Measurements from ENCODE around the gene USF3. TPM values are rescaled to one million over a fixed set of nuclear protein-coding genes. Genes with fewer than 3 reads are reported as not detected.

The USF3 gene
- total RNA-seq, 2 donors from 2014 or later = 15.5 to 17.6 TPM

- Histone ChIP-seq H3K27me3 (ENCODE audit: control insufficient read depth, insufficient read depth, low read length, poor library complexity, severe bottlenecking) (no peaks in the 10 kb centered on the region), H3K27ac (ENCODE audit: low read depth, low read length) (no peak overlapping the region), H3K4me1 (ENCODE audit: control insufficient read depth, insufficient read depth, low read length) (no peaks in the 10 kb centered on the region), H3K9ac (ENCODE audit: extremely low read depth, low read length, poor library complexity, severe bottlenecking) (peak overlapping the region; percentile 79), H3K36me3 (ENCODE audit: control insufficient read depth, insufficient read depth, low read length) (no peaks in the 10 kb centered on the region), H3K4me3 (ENCODE audit: low read length) (peak overlapping the region; percentile 100), H3K9me3 (ENCODE audit: control insufficient read depth, low read length) (no peaks in the 10 kb centered on the region)
- Mint-ChIP-seq H3K4me1 (peaks cover 12% of the 10 kb centered on the region), H3K27me3 (ENCODE audit: insufficient read depth) (no peaks in the 10 kb centered on the region), H3K4me3 (no peak overlapping the region), H3K27ac (no peak overlapping the region), H3K36me3 (ENCODE audit: low read depth) (no peaks in the 10 kb centered on the region), H3K9me3 (no peaks in the 10 kb centered on the region)
- 55 to 56% methylated on average over 4 to 10 of the region's 10 CpGs for WGBS, 2 experiments (ENCODE audit: insufficient coverage in 1 of 2, insufficient read length in 1 of 2)
- DNase-seq = no peak
- TF ChIP-seq, protein P1, sequence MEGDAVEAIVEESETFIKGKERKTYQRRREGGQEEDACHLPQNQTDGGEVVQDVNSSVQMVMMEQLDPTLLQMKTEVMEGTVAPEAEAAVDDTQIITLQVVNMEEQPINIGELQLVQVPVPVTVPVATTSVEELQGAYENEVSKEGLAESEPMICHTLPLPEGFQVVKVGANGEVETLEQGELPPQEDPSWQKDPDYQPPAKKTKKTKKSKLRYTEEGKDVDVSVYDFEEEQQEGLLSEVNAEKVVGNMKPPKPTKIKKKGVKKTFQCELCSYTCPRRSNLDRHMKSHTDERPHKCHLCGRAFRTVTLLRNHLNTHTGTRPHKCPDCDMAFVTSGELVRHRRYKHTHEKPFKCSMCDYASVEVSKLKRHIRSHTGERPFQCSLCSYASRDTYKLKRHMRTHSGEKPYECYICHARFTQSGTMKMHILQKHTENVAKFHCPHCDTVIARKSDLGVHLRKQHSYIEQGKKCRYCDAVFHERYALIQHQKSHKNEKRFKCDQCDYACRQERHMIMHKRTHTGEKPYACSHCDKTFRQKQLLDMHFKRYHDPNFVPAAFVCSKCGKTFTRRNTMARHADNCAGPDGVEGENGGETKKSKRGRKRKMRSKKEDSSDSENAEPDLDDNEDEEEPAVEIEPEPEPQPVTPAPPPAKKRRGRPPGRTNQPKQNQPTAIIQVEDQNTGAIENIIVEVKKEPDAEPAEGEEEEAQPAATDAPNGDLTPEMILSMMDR (conservative IDR thresholded peaks at IDR 0.05) = no peak
Observed at GRCh38 chr3:113697500-113698090, 1.2 kb upstream of the USF3 start.

DNA sequence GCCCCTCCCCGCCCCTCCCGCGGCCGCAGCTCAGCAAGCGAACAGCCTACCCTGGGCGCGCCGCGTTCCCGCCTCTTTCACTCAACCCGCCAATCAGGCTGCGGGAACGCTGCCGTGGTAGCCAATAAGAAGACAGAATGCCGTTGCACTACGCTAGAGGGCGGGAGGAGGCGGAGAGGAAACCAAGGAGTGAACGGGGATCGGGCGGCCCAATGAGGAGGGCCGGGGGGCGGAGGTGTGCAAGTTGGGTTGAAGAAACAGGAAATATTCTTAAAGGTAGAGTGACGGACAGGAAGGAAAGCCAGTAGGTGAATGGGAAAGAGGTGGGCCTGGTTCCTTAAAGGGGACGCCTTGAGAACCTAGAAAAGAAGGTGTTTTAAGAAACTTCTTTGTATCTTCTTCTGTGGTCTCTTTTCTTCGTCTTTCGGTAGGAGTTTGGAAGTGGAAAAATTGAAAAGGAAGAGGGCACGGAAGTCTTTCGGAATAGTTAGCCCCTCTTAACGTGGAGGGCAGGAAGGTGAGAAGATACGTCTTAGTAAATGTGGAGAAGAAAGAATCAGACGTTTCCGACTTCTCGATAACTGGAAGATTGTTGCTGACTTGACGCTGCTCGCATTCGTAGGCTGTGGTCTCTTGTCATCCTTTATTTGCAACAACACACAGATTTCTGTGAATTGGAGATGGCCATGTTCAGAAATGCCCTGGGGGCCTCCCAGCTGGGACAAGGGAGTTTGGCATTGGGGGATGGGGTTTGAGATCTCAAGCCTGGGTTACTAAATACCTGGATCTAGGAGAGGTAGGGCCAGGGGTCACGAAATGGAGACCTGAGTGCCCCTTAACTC lies 437 bp upstream of the USF3 start:
- peak overlapping the region; percentile 79 for H3K9ac ChIP-seq (ENCODE audit: extremely low read depth, low read length, poor library complexity, severe bottlenecking)
- Mint-ChIP-seq H3K9me3 (no peaks in the 10 kb centered on the region), H3K27ac (no peak overlapping the region)

DNA sequence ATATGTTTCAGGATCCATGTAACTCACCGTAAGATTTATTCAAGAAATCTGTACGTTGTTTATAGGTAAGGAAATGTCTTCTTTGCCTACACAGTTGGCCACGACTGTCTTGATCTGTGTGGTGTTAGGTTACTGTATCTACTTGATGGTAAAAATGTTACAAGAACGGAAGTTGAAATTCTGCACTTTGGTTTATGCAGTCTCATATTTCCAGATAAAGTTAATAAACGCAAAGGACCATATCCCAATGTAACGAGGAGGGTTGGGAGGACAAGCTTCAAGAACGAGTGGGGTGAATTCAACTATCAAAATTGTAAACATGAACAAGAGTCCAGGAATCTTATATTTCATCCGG lies 1.0 kb downstream of the USF3 start:
- no peaks in the 10 kb centered on the region for H3K4me1 ChIP-seq (ENCODE audit: control insufficient read depth, insufficient read depth, low read length)
- Mint-ChIP-seq H3K4me3 (no peak overlapping the region), H3K9me3 (no peaks in the 10 kb centered on the region), H3K27me3 (ENCODE audit: insufficient read depth) (no peaks in the 10 kb centered on the region), H3K4me1 (peaks cover 12% of the 10 kb centered on the region), H3K36me3 (ENCODE audit: low read depth) (no peaks in the 10 kb centered on the region), H3K27ac (peak overlapping the region; percentile 81)
- no peak for DNase-seq
- H3K9ac ChIP-seq (ENCODE audit: extremely low read depth, low read length, poor library complexity, severe bottlenecking) = peak overlapping the region; percentile 72
- peak overlapping the region; percentile 93 for H3K4me3 ChIP-seq (ENCODE audit: low read length)
- WGBS, 2 experiments (ENCODE audit: insufficient coverage in 1 of 2, insufficient read length in 1 of 2) = 44 to 47% methylated on average over 7 to 8 of the region's 8 CpGs
- no peaks in the 10 kb centered on the region for H3K9me3 ChIP-seq (ENCODE audit: control insufficient read depth, low read length)
- H3K27me3 ChIP-seq (ENCODE audit: control insufficient read depth, insufficient read depth, low read length, poor library complexity, severe bottlenecking) = no peaks in the 10 kb centered on the region
- no peaks in the 10 kb centered on the region for H3K36me3 ChIP-seq (ENCODE audit: control insufficient read depth, insufficient read depth, low read length)
- H3K27ac ChIP-seq (ENCODE audit: low read depth, low read length) = no peak overlapping the region
- TF ChIP-seq, protein P1 (conservative IDR thresholded peaks at IDR 0.05) = no peak

More for the DNA sequence above, 437 bp upstream of the USF3 start:
- no peaks in the 10 kb centered on the region for H3K4me1 ChIP-seq (ENCODE audit: control insufficient read depth, insufficient read depth, low read length)
- H3K27me3 Mint-ChIP-seq (ENCODE audit: insufficient read depth) = no peaks in the 10 kb centered on the region
- TF ChIP-seq, protein P1 (conservative IDR thresholded peaks at IDR 0.05) = peak; percentile 28
- no peaks in the 10 kb centered on the region for H3K27me3 ChIP-seq (ENCODE audit: control insufficient read depth, insufficient read depth, low read length, poor library complexity, severe bottlenecking)
- H3K4me1 Mint-ChIP-seq = peaks cover 12% of the 10 kb centered on the region
- peak; percentile 100 for DNase-seq
- H3K27ac ChIP-seq (ENCODE audit: low read depth, low read length) = no peak overlapping the region
- 0 to 1% methylated on average over 26 to 37 of the region's 38 CpGs for WGBS, 2 experiments (ENCODE audit: insufficient coverage in 1 of 2, insufficient read length in 1 of 2)
- no peaks in the 10 kb centered on the region for H3K36me3 ChIP-seq (ENCODE audit: control insufficient read depth, insufficient read depth, low read length)
- H3K36me3 Mint-ChIP-seq (ENCODE audit: low read depth) = no peaks in the 10 kb centered on the region
- peak overlapping the region; percentile 100 for H3K4me3 ChIP-seq (ENCODE audit: low read length)
- H3K9me3 ChIP-seq (ENCODE audit: control insufficient read depth, low read length) = no peaks in the 10 kb centered on the region
- no peak overlapping the region for H3K4me3 Mint-ChIP-seq

Data from endodermal cell (in vitro differentiated cells).